Measurements from ENCODE around the gene RASGRF2.

DNA sequence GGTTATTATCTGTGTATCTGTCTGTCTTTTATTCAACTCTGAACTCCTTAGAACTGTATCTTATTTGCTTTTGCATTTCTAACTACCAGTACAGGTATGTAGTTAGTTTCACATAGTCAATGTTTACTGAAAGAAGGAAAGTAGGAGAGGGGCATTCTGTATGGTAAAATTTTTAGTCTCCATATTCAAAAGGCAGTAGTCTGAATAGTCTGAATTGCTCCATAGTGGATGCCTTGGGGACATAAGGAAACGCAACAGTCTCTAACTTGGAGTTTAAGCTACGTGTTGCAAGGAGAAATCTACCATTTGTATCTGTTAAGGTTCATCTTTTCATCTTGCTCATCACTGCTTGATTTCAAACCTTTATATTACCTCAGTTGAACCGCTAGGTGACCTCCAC lies 26.2 kb downstream of the RASGRF2 start:
- TF ChIP-seq, protein P1, sequence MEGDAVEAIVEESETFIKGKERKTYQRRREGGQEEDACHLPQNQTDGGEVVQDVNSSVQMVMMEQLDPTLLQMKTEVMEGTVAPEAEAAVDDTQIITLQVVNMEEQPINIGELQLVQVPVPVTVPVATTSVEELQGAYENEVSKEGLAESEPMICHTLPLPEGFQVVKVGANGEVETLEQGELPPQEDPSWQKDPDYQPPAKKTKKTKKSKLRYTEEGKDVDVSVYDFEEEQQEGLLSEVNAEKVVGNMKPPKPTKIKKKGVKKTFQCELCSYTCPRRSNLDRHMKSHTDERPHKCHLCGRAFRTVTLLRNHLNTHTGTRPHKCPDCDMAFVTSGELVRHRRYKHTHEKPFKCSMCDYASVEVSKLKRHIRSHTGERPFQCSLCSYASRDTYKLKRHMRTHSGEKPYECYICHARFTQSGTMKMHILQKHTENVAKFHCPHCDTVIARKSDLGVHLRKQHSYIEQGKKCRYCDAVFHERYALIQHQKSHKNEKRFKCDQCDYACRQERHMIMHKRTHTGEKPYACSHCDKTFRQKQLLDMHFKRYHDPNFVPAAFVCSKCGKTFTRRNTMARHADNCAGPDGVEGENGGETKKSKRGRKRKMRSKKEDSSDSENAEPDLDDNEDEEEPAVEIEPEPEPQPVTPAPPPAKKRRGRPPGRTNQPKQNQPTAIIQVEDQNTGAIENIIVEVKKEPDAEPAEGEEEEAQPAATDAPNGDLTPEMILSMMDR (IDR thresholded peaks at IDR 0.05; ENCODE audit: poor library complexity, severe bottlenecking): no peak
- no peak for TF ChIP-seq RAD21 (conservative IDR thresholded peaks at IDR 0.05)
- no peak for TF ChIP-seq POLR2AphosphoS5 (IDR thresholded peaks at IDR 0.05)
- TF ChIP-seq, protein P2, sequence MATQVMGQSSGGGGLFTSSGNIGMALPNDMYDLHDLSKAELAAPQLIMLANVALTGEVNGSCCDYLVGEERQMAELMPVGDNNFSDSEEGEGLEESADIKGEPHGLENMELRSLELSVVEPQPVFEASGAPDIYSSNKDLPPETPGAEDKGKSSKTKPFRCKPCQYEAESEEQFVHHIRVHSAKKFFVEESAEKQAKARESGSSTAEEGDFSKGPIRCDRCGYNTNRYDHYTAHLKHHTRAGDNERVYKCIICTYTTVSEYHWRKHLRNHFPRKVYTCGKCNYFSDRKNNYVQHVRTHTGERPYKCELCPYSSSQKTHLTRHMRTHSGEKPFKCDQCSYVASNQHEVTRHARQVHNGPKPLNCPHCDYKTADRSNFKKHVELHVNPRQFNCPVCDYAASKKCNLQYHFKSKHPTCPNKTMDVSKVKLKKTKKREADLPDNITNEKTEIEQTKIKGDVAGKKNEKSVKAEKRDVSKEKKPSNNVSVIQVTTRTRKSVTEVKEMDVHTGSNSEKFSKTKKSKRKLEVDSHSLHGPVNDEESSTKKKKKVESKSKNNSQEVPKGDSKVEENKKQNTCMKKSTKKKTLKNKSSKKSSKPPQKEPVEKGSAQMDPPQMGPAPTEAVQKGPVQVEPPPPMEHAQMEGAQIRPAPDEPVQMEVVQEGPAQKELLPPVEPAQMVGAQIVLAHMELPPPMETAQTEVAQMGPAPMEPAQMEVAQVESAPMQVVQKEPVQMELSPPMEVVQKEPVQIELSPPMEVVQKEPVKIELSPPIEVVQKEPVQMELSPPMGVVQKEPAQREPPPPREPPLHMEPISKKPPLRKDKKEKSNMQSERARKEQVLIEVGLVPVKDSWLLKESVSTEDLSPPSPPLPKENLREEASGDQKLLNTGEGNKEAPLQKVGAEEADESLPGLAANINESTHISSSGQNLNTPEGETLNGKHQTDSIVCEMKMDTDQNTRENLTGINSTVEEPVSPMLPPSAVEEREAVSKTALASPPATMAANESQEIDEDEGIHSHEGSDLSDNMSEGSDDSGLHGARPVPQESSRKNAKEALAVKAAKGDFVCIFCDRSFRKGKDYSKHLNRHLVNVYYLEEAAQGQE (IDR thresholded peaks at IDR 0.05; ENCODE audit: borderline replicate concordance): no peak
- TF ChIP-seq EZH2 (IDR thresholded peaks at IDR 0.05; ENCODE audit: borderline replicate concordance, insufficient read depth, low read length, poor library complexity, severe bottlenecking): no peak
